Measurements from ENCODE around the gene ERFL. TPM values are rescaled to one million over a fixed set of nuclear protein-coding genes. Genes with fewer than 3 reads are reported as not detected.

Gene ERFL
- total and polyA plus RNA-seq, 2 of the 8 experiments (the other 6 are each of a cell fraction or from before 2014, with no cell fraction given): 0.12 TPM; not detected in 1

DNA sequence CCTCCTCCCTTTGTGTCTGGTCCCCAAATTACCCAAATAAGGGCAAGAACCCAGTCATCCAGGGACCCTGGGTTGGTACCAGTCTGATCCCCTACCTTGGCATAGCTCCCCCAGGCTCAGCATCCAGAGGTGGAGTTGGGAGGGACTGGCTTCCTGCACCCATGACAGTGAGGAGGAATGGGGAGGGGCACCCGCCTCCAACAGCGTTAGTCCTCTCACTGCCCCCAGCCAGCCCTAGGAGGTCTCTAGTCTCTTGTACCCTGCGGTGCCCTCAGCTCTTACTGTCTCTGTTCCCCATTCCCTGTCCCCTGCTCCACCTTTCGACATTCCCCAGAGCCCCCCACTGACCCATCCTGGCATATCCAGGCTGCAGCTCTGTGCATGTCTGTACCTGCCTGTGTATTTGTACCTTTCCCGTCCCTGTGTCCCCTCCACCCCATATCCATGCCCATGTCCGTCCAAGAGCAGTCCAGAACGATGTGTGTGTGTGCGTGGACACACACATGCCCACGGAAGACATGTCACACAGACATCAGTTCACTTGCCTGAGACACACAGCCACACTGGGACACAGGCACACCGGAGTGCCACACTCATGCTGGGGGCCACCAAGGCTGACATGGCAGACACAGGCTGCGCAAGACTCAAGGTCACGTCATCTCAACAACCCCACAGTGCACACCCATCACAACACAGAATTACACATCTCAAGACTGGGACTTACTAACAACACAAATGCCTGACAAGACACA, 17.8 kb downstream of the ERFL start:
- Histone ChIP-seq H3K36me3 (ENCODE audit: control insufficient read depth in 2 of 4, insufficient read depth in 4 of 4, low read length in 3 of 4) (peaks cover 0 to 4% (median 0%) of the 10 kb centered on the region in 4 experiments; a peak in 3 of 8 replicates), H4K8ac (ENCODE audit: extremely low read depth, insufficient read depth, low read length) (no peak overlapping the region; the same call in 1 of the 2 replicates), H2AFZ (ENCODE audit: low read length) (no peak overlapping the region), H2BK12ac (ENCODE audit: low read depth, low read length) (0 out of 2 replicates have a peak overlapping the region, but pooled peaks have one; percentile 11), H2BK5ac (ENCODE audit: low read depth, low read length) (peak overlapping the region; percentile 6; the same call in 1 of the 2 replicates), H2AK5ac (ENCODE audit: low read depth, low read length) (no peak overlapping the region; the same call in 1 of the 2 replicates), H3K14ac (ENCODE audit: insufficient read length) (no peak overlapping the region), H2BK20ac (ENCODE audit: low read length) (no peak overlapping the region), H3K4me1 (replicated peaks in 1 of 4; ENCODE audit: control insufficient read depth in 3 of 4, insufficient read depth in 4 of 4, low read length in 3 of 4) (peaks cover 0 to 22% (median 5%) of the 10 kb centered on the region in 4 experiments; a peak in 5 of 7 replicates), H4K20me1 (replicated peaks in 1 of 2; ENCODE audit: control insufficient read depth in 1 of 2, insufficient read depth in 2 of 2, low read length in 2 of 2) (peaks cover 6 to 25% of the 10 kb centered on the region in 2 experiments), H3K79me1 (ENCODE audit: low read depth, low read length) (peaks cover 2% of the 10 kb centered on the region; the same call in 1 of the 2 replicates), H3K9ac (replicated peaks in 1 of 4; ENCODE audit: extremely low read depth in 1 of 4, low read depth in 3 of 4, low read length in 3 of 4) (no peak overlapping the region; a peak in 1 of 7 replicates), H3K23ac (ENCODE audit: insufficient read length) (peak overlapping the region; percentile 92), H3K23me2 (ENCODE audit: low read depth, low read length) (peaks cover 6% of the 10 kb centered on the region; the same call in 1 of the 2 replicates), H4K5ac (ENCODE audit: insufficient read length, low read depth, low read length) (no peak overlapping the region), H4K91ac (replicated peaks; ENCODE audit: insufficient read length, low read length) (peak overlapping the region; percentile 83), H3K4me3 (ENCODE audit: extremely low read depth in 1 of 4, insufficient read depth in 2 of 4, low read depth in 3 of 4, low read length in 4 of 4) (no peak overlapping the region), H3K27ac (ENCODE audit: low read depth, low read length) (no peak overlapping the region), H3K4me2 (ENCODE audit: insufficient read depth in 1 of 2, low read depth in 2 of 2, low read length in 2 of 2) (no peak overlapping the region), H3K4ac (replicated peaks; ENCODE audit: insufficient read length, low read depth, low read length) (no peak overlapping the region), H3K9me3 (ENCODE audit: insufficient read depth in 2 of 2, low read depth in 1 of 2, low read length in 1 of 2) (no peaks in the 10 kb centered on the region), H2BK120ac (replicated peaks; ENCODE audit: low read depth, low read length) (no peak overlapping the region), H3K18ac (ENCODE audit: extremely low read depth, low read length) (no peak overlapping the region), H3K27me3 (replicated peaks in 1 of 4; ENCODE audit: control insufficient read depth in 3 of 4, extremely low read depth in 1 of 4, insufficient read depth in 3 of 4, low read length in 3 of 4) (peaks cover 45 to 62% (median 58%) of the 10 kb centered on the region in 4 experiments), H3K79me2 (ENCODE audit: control insufficient read depth in 1 of 2, insufficient read depth in 2 of 2, low read length in 2 of 2) (no peaks in the 10 kb centered on the region), H2BK15ac (ENCODE audit: low read length) (peak overlapping the region; percentile 77), H3K56ac (replicated peaks; ENCODE audit: insufficient read length, low read depth, low read length) (no peak overlapping the region)
- TF ChIP-seq SIRT6 (IDR thresholded peaks at IDR 0.05; ENCODE audit: low read length): no peak
- TF ChIP-seq KDM1A (IDR thresholded peaks at IDR 0.05; ENCODE audit: borderline replicate concordance, low read length): no peak
- no peak for TF ChIP-seq NANOG (IDR thresholded peaks at IDR 0.05; ENCODE audit: insufficient read depth, low read depth, low read length, poor library complexity, severe bottlenecking)
- 0 out of 2 replicates have a peak, but pooled peaks have one; percentile 12 for TF ChIP-seq POLR2AphosphoS5 (IDR thresholded peaks at IDR 0.05; ENCODE audit: low read depth, low read length)
- no peak for TF ChIP-seq YY1 (IDR thresholded peaks at IDR 0.05; ENCODE audit: low read depth, low read length)
- TF ChIP-seq, protein P1, sequence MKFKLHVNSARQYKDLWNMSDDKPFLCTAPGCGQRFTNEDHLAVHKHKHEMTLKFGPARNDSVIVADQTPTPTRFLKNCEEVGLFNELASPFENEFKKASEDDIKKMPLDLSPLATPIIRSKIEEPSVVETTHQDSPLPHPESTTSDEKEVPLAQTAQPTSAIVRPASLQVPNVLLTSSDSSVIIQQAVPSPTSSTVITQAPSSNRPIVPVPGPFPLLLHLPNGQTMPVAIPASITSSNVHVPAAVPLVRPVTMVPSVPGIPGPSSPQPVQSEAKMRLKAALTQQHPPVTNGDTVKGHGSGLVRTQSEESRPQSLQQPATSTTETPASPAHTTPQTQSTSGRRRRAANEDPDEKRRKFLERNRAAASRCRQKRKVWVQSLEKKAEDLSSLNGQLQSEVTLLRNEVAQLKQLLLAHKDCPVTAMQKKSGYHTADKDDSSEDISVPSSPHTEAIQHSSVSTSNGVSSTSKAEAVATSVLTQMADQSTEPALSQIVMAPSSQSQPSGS (IDR thresholded peaks at IDR 0.05; ENCODE audit: low read length): no peak
- TF ChIP-seq BACH1 (IDR thresholded peaks at IDR 0.05; ENCODE audit: low read length): no peak
- WGBS, 2 experiments (ENCODE audit: extremely low coverage in 1 of 2, insufficient coverage in 1 of 2, insufficient read length in 1 of 2, insufficient replicate concordance in 2 of 2, low coverage in 1 of 2, low lambda C conversion rate in 2 of 2, missing lambda C conversion rate in 1 of 2): 69% methylated on average over 12 of the region's 12 CpGs; no CpG with 5 or more reads in 1 of the 2 experiments
- ChIA-PET CTCF (ENCODE audit: partially characterized antibody) (interaction anchor here (0.7 to 1.7 kb wide), 7 partner anchors 12 to 47 kb away, joined by 3 to 8 read pairs (median 3); no protein-coding TSS in a partner anchor), POLR2A (ENCODE audit: partially characterized antibody) (interaction anchor here (0.8 to 13.1 kb wide), 9 partner anchors 9 to 50 kb away, joined by 3 to 167 read pairs (median 4); no protein-coding TSS in a partner anchor)
- FAIRE-seq (no peak), DNase-seq (ENCODE audit: low read depth in 1 of 2, low spot score in 2 of 2) (no peak)

Data from H1 (cell line).